ENCODE results near the gene ERMP1.

The ERMP1 gene

GRCh38 chr9:5854063-5854790 is 21.3 kb upstream of the ERMP1 start:
- peaks cover 0 to 4% (median 0%) of the 10 kb centered on the region in 5 donors for H3K36me3 ChIP-seq (ENCODE audit: control insufficient read depth in 5 of 5, insufficient read depth in 5 of 5, low read length in 5 of 5)
- H3K4me3 ChIP-seq (ENCODE audit: low read depth in 1 of 5, low read length in 5 of 5), result no peak overlapping the region
- H3K27ac ChIP-seq (ENCODE audit: low read depth, low read length), result no peak overlapping the region
- H3K9me3 ChIP-seq (ENCODE audit: control insufficient read depth in 5 of 5, low read length in 5 of 5), result no peaks in the 10 kb centered on the region
- H3K27me3 ChIP-seq (ENCODE audit: control insufficient read depth in 5 of 5, insufficient read depth in 4 of 5, low read length in 5 of 5), result no peaks in the 10 kb centered on the region
- H3K4me1 ChIP-seq (ENCODE audit: control insufficient read depth in 5 of 5, insufficient read depth in 5 of 5, low read length in 5 of 5), result no peaks in the 10 kb centered on the region
- no peak overlapping the region for H3K9ac ChIP-seq (ENCODE audit: low read length in 5 of 5)

- Histone ChIP-seq H3K4me1 (ENCODE audit: control insufficient read depth in 5 of 5, insufficient read depth in 5 of 5, low read length in 5 of 5) (no peaks in the 10 kb centered on the region), H3K9me3 (ENCODE audit: control insufficient read depth in 5 of 5, low read length in 5 of 5) (no peaks in the 10 kb centered on the region), H3K27me3 (ENCODE audit: control insufficient read depth in 5 of 5, insufficient read depth in 4 of 5, low read length in 5 of 5) (no peaks in the 10 kb centered on the region), H3K27ac (ENCODE audit: low read depth, low read length) (no peak overlapping the region), H3K4me3 (ENCODE audit: low read depth in 1 of 5, low read length in 5 of 5) (no peak overlapping the region), H3K9ac (ENCODE audit: low read length in 5 of 5) (no peak overlapping the region), H3K36me3 (ENCODE audit: control insufficient read depth in 5 of 5, insufficient read depth in 5 of 5, low read length in 5 of 5) (peaks cover 0 to 4% (median 0%) of the 10 kb centered on the region in 5 donors)
Observed at GRCh38 chr9:5853617-5854016, 20.7 kb upstream of the ERMP1 start.

- no peaks in the 10 kb centered on the region for H3K4me1 ChIP-seq (ENCODE audit: control insufficient read depth in 5 of 5, insufficient read depth in 5 of 5, low read length in 5 of 5)
- no peak overlapping the region for H3K27ac ChIP-seq (ENCODE audit: low read depth, low read length)
- no peak overlapping the region for H3K4me3 ChIP-seq (ENCODE audit: low read depth in 1 of 5, low read length in 5 of 5)
- H3K27me3 ChIP-seq (ENCODE audit: control insufficient read depth in 5 of 5, insufficient read depth in 4 of 5, low read length in 5 of 5), result no peaks in the 10 kb centered on the region
- no peaks in the 10 kb centered on the region for H3K9me3 ChIP-seq (ENCODE audit: control insufficient read depth in 5 of 5, low read length in 5 of 5)
- peaks cover 0 to 4% (median 0%) of the 10 kb centered on the region in 5 donors for H3K36me3 ChIP-seq (ENCODE audit: control insufficient read depth in 5 of 5, insufficient read depth in 5 of 5, low read length in 5 of 5)
- no peak overlapping the region for H3K9ac ChIP-seq (ENCODE audit: low read length in 5 of 5)
Observed at GRCh38 chr9:5852987-5853386, 20.1 kb upstream of the ERMP1 start.

GRCh38 chr9:5851445-5851844 is 18.5 kb upstream of the ERMP1 start:
- Histone ChIP-seq H3K9me3 (ENCODE audit: control insufficient read depth in 5 of 5, low read length in 5 of 5) (no peaks in the 10 kb centered on the region), H3K4me1 (ENCODE audit: control insufficient read depth in 5 of 5, insufficient read depth in 5 of 5, low read length in 5 of 5) (no peaks in the 10 kb centered on the region), H3K27ac (ENCODE audit: low read depth, low read length) (no peak overlapping the region), H3K4me3 (ENCODE audit: low read depth in 1 of 5, low read length in 5 of 5) (no peak overlapping the region), H3K36me3 (ENCODE audit: control insufficient read depth in 5 of 5, insufficient read depth in 5 of 5, low read length in 5 of 5) (peaks cover 0 to 4% (median 0%) of the 10 kb centered on the region in 5 donors), H3K27me3 (ENCODE audit: control insufficient read depth in 5 of 5, insufficient read depth in 4 of 5, low read length in 5 of 5) (no peaks in the 10 kb centered on the region), H3K9ac (ENCODE audit: low read length in 5 of 5) (no peak overlapping the region)

- no peak overlapping the region for H3K27ac ChIP-seq (ENCODE audit: low read depth, low read length)
- H3K4me3 ChIP-seq (ENCODE audit: low read depth in 1 of 5, low read length in 5 of 5), result no peak overlapping the region
- H3K9me3 ChIP-seq (ENCODE audit: control insufficient read depth in 5 of 5, low read length in 5 of 5), result no peaks in the 10 kb centered on the region
- H3K4me1 ChIP-seq (ENCODE audit: control insufficient read depth in 5 of 5, insufficient read depth in 5 of 5, low read length in 5 of 5), result no peaks in the 10 kb centered on the region
- peaks cover 0 to 2% (median 0%) of the 10 kb centered on the region in 5 donors for H3K36me3 ChIP-seq (ENCODE audit: control insufficient read depth in 5 of 5, insufficient read depth in 5 of 5, low read length in 5 of 5)
- no peak overlapping the region for H3K9ac ChIP-seq (ENCODE audit: low read length in 5 of 5)
- no peaks in the 10 kb centered on the region for H3K27me3 ChIP-seq (ENCODE audit: control insufficient read depth in 5 of 5, insufficient read depth in 4 of 5, low read length in 5 of 5)
Observed at GRCh38 chr9:5850724-5851122, 17.8 kb upstream of the ERMP1 start.

GRCh38 chr9:5848372-5848882 is 15.5 kb upstream of the ERMP1 start:
- Histone ChIP-seq H3K9me3 (ENCODE audit: control insufficient read depth in 5 of 5, low read length in 5 of 5) (no peaks in the 10 kb centered on the region), H3K36me3 (ENCODE audit: control insufficient read depth in 5 of 5, insufficient read depth in 5 of 5, low read length in 5 of 5) (no peaks in the 10 kb centered on the region)

GRCh38 chr9:5846501-5846921 is 13.6 kb upstream of the ERMP1 start:
- Histone ChIP-seq H3K4me1 (ENCODE audit: control insufficient read depth in 5 of 5, insufficient read depth in 5 of 5, low read length in 5 of 5) (peaks cover 0 to 10% (median 0%) of the 10 kb centered on the region in 5 donors), H3K4me3 (ENCODE audit: low read depth in 1 of 5, low read length in 5 of 5) (no peak overlapping the region), H3K27ac (ENCODE audit: low read depth, low read length) (no peak overlapping the region), H3K27me3 (ENCODE audit: control insufficient read depth in 5 of 5, insufficient read depth in 4 of 5, low read length in 5 of 5) (no peaks in the 10 kb centered on the region), H3K9ac (ENCODE audit: low read length in 5 of 5) (no peak overlapping the region), H3K9me3 (ENCODE audit: control insufficient read depth in 5 of 5, low read length in 5 of 5) (no peaks in the 10 kb centered on the region), H3K36me3 (ENCODE audit: control insufficient read depth in 5 of 5, insufficient read depth in 5 of 5, low read length in 5 of 5) (no peaks in the 10 kb centered on the region)

More at GRCh38 chr9:5848372-5848882, 15.5 kb upstream of the ERMP1 start:
- no peak overlapping the region for H3K4me3 ChIP-seq (ENCODE audit: low read depth in 1 of 5, low read length in 5 of 5)
- H3K4me1 ChIP-seq (ENCODE audit: control insufficient read depth in 5 of 5, insufficient read depth in 5 of 5, low read length in 5 of 5), result peaks cover 0 to 10% (median 0%) of the 10 kb centered on the region in 5 donors
- H3K9ac ChIP-seq (ENCODE audit: low read length in 5 of 5), result no peak overlapping the region
- no peak overlapping the region for H3K27ac ChIP-seq (ENCODE audit: low read depth, low read length)
- H3K27me3 ChIP-seq (ENCODE audit: control insufficient read depth in 5 of 5, insufficient read depth in 4 of 5, low read length in 5 of 5), result no peaks in the 10 kb centered on the region

GRCh38 chr9:5846096-5846495 is 13.2 kb upstream of the ERMP1 start:
- peaks cover 0 to 10% (median 0%) of the 10 kb centered on the region in 5 donors for H3K4me1 ChIP-seq (ENCODE audit: control insufficient read depth in 5 of 5, insufficient read depth in 5 of 5, low read length in 5 of 5)
- no peak overlapping the region for H3K4me3 ChIP-seq (ENCODE audit: low read depth in 1 of 5, low read length in 5 of 5)
- H3K27ac ChIP-seq (ENCODE audit: low read depth, low read length), result no peak overlapping the region
- H3K9me3 ChIP-seq (ENCODE audit: control insufficient read depth in 5 of 5, low read length in 5 of 5), result no peaks in the 10 kb centered on the region
- H3K36me3 ChIP-seq (ENCODE audit: control insufficient read depth in 5 of 5, insufficient read depth in 5 of 5, low read length in 5 of 5), result peaks cover 0 to 2% (median 0%) of the 10 kb centered on the region in 5 donors
- H3K9ac ChIP-seq (ENCODE audit: low read length in 5 of 5), result no peak overlapping the region
- no peaks in the 10 kb centered on the region for H3K27me3 ChIP-seq (ENCODE audit: control insufficient read depth in 5 of 5, insufficient read depth in 4 of 5, low read length in 5 of 5)

- H3K4me1 ChIP-seq (ENCODE audit: control insufficient read depth in 5 of 5, insufficient read depth in 5 of 5, low read length in 5 of 5), result peaks cover 0 to 10% (median 0%) of the 10 kb centered on the region in 5 donors
Observed at GRCh38 chr9:5845157-5845531, 12.2 kb upstream of the ERMP1 start.

GRCh38 chr9:5843794-5844471 is 11.0 kb upstream of the ERMP1 start:
- no peak overlapping the region for H3K27ac ChIP-seq (ENCODE audit: low read depth, low read length)
- no peak overlapping the region for H3K9ac ChIP-seq (ENCODE audit: low read length in 5 of 5)
- no peaks in the 10 kb centered on the region for H3K9me3 ChIP-seq (ENCODE audit: control insufficient read depth in 5 of 5, low read length in 5 of 5)
- no peak overlapping the region for H3K4me3 ChIP-seq (ENCODE audit: low read depth in 1 of 5, low read length in 5 of 5)
- no peaks in the 10 kb centered on the region for H3K27me3 ChIP-seq (ENCODE audit: control insufficient read depth in 5 of 5, insufficient read depth in 4 of 5, low read length in 5 of 5)
- peaks cover 0 to 10% (median 0%) of the 10 kb centered on the region in 5 donors for H3K4me1 ChIP-seq (ENCODE audit: control insufficient read depth in 5 of 5, insufficient read depth in 5 of 5, low read length in 5 of 5)
- peaks cover 0 to 3% (median 0%) of the 10 kb centered on the region in 5 donors for H3K36me3 ChIP-seq (ENCODE audit: control insufficient read depth in 5 of 5, insufficient read depth in 5 of 5, low read length in 5 of 5)

More at GRCh38 chr9:5845157-5845531, 12.2 kb upstream of the ERMP1 start:
- no peak overlapping the region for H3K27ac ChIP-seq (ENCODE audit: low read depth, low read length)
- H3K9ac ChIP-seq (ENCODE audit: low read length in 5 of 5), result no peak overlapping the region
- no peaks in the 10 kb centered on the region for H3K27me3 ChIP-seq (ENCODE audit: control insufficient read depth in 5 of 5, insufficient read depth in 4 of 5, low read length in 5 of 5)
- H3K36me3 ChIP-seq (ENCODE audit: control insufficient read depth in 5 of 5, insufficient read depth in 5 of 5, low read length in 5 of 5), result peaks cover 0 to 3% (median 0%) of the 10 kb centered on the region in 5 donors
- no peaks in the 10 kb centered on the region for H3K9me3 ChIP-seq (ENCODE audit: control insufficient read depth in 5 of 5, low read length in 5 of 5)
- no peak overlapping the region for H3K4me3 ChIP-seq (ENCODE audit: low read depth in 1 of 5, low read length in 5 of 5)

Data from subcutaneous abdominal adipose tissue (tissue), 5 donors.